HL-60/S4 (cell line): ENCODE data around the gene LHPP.
"Not testable (repeated sequence)": the region's sequence is repeated elsewhere in the genome, so short reads cannot be mapped to it uniquely, and the experiment has no call there.

Experiments used
- in situ Hi-C: fragments of 300-500 bp; cut with MboI; formaldehyde crosslinking; loops from 2 replicates; pipeline ENCODE4 v1.14.3; 2022; ENCODE audit warnings: low sequenced_read_pairs

The LHPP gene

GRCh38 chr10:124547647-124548168 lies 86.1 kb downstream of the LHPP start:
- in situ Hi-C loops: no loop called here

- in situ Hi-C loops: not testable (repeated sequence)
These were observed 87.5 kb downstream of the LHPP start for GRCh38 chr10:124549171-124549570.

GRCh38 chr10:124550293-124551034 lies 88.8 kb downstream of the LHPP start:
- in situ Hi-C loops: no loop called here

GRCh38 chr10:124551097-124551496 lies 89.5 kb downstream of the LHPP start:
- in situ Hi-C loops: no loop called here

- in situ Hi-C loops: no loop called here
These were observed 90.1 kb downstream of the LHPP start for GRCh38 chr10:124551755-124552154.

GRCh38 chr10:124552691-124553276 lies 91.2 kb downstream of the LHPP start:
- in situ Hi-C loops: no loop called here

- in situ Hi-C loops: no loop called here
These were observed 92.6 kb downstream of the LHPP start for GRCh38 chr10:124554085-124554858.

- in situ Hi-C loops: no loop called here
These were observed 95.5 kb downstream of the LHPP start for GRCh38 chr10:124557167-124557566.

GRCh38 chr10:124557648-124558338 lies 96.2 kb downstream of the LHPP start:
- in situ Hi-C loops: no loop called here

GRCh38 chr10:124558339-124559321 lies 97.0 kb downstream of the LHPP start:
- in situ Hi-C loops: no loop called here

GRCh38 chr10:124559372-124560132 lies 97.9 kb downstream of the LHPP start:
- in situ Hi-C loops: no loop called here

- in situ Hi-C loops: no loop called here
These were observed 98.9 kb downstream of the LHPP start for GRCh38 chr10:124560377-124561105.

GRCh38 chr10:124561206-124561605 lies 99.6 kb downstream of the LHPP start:
- in situ Hi-C loops: no loop called here

- in situ Hi-C loops: no loop called here
These were observed 100.9 kb downstream of the LHPP start for GRCh38 chr10:124562425-124563060.

GRCh38 chr10:124563320-124564040 lies 101.9 kb downstream of the LHPP start:
- in situ Hi-C loops: no loop called here

GRCh38 chr10:124564881-124565280 lies 103.3 kb downstream of the LHPP start:
- in situ Hi-C loops: no loop called here

- in situ Hi-C loops: no loop called here
These were observed 104.1 kb downstream of the LHPP start for GRCh38 chr10:124565565-124566221.
